HepG2 (cell line): ENCODE data around the gene ABCD1. TPM values are rescaled to one million over a fixed set of nuclear protein-coding genes. Genes with fewer than 3 reads are reported as not detected.

Source experiments
- ATAC-seq: fragments of 200-7000 bp; cut with Tn5 transposase; 3 replicates; pipeline ENCODE4 v1.9.1; 2020; ENCODE audit warnings: mild to moderate bottlenecking, moderate library complexity
- BruUV-seq: library from RNA; stranded (reverse); fragments of 400-500 nt; replicated peaks from 2 replicates; lab custom pipeline; 2021; lab: Mats Ljungman, UMichigan
- CTCF ChIA-PET: fragments of 300-600 bp; formaldehyde crosslinking; extraction: SDS; loops from one replicate; lab custom pipeline; 2021; ENCODE audit warnings: low total read pairs, inconsistent platforms, low intra/inter-chr PET ratio; lab: Yijun Ruan, JAX
- POLR2A ChIA-PET: fragments of 350-600 bp; sonication (Branson Sonifier 250); formaldehyde crosslinking; loops from one replicate; lab custom pipeline; 2020; ENCODE audit warnings: antibody characterized with exemption, inconsistent platforms; lab: Yijun Ruan, JAX
- DNase-seq: peaks from one replicate; pipeline ENCODE4 v3.0.0-alpha.2; 2015; ENCODE audit warnings: low spot score
- FAIRE-seq: peaks from 3 replicates; lab custom pipeline; 2011; peaks lifted over from hg19 to GRCh38; lab: Jason Lieb, UNC
- H2AFZ ChIP-seq: one replicate; pipeline ENCODE4 v1.6.1; 2011; ENCODE audit warnings: low read length, inconsistent platforms
- H3K27ac ChIP-seq: fragments of 300-600 bp; 3 replicates; pipeline ENCODE4 v1.8.0; 2011; ENCODE audit warnings: mixed run types, mild to moderate bottlenecking, mixed read lengths, low read length, inconsistent platforms; ENCODE audit not compliant: insufficient read depth; ENCODE audit errors: extremely low read length
- H3K27me3 ChIP-seq, 2 experiments: fragments of 200-600 bp in 1 of 2; 2 replicates in 1 of 2; 3 replicates in 1 of 2; pipeline versions ENCODE4 v1.6.0 to v1.8.0; 2011; ENCODE audit warnings: low read length in 2 of 2, mild to moderate bottlenecking in 2 of 2, moderate library complexity in 2 of 2, inconsistent platforms in 1 of 2; ENCODE audit not compliant: insufficient read depth in 2 of 2, control insufficient read depth in 1 of 2
- H3K36me3 ChIP-seq, 2 experiments: fragments of 200-600 bp in 1 of 2; replicated peaks in 1 of 2; 2 replicates in 1 of 2; 3 replicates in 1 of 2; pipeline versions ENCODE4 v1.5.1 to v1.8.0; 2011; ENCODE audit warnings: low read length in 2 of 2, inconsistent platforms in 1 of 2; ENCODE audit not compliant: insufficient read depth in 2 of 2, control insufficient read depth in 1 of 2
- H3K4me1 ChIP-seq: 2 replicates; pipeline ENCODE4 v1.5.1; 2012; ENCODE audit warnings: low read length, inconsistent platforms; ENCODE audit not compliant: insufficient read depth
- H3K4me2 ChIP-seq: 2 replicates; pipeline ENCODE4 v1.6.0; 2011; ENCODE audit warnings: low read depth, low read length, inconsistent platforms
- H3K4me3 ChIP-seq, 3 experiments: fragments of 200-600 bp in 1 of 3; sonication (generic), shearing (Covaris generic) in 1 of 3; replicated peaks in 1 of 3; 2 replicates each; pipeline ENCODE4 v1.5.1; 2011 to 2016; ENCODE audit warnings: low read length in 3 of 3, inconsistent platforms in 2 of 3, low read depth in 2 of 3, mild to moderate bottlenecking in 2 of 3, control low read depth in 1 of 3, mixed read lengths in 1 of 3; ENCODE audit not compliant: insufficient read depth in 1 of 3
- H3K79me2 ChIP-seq: one replicate; pipeline ENCODE4 v1.6.1; 2011; ENCODE audit warnings: low read length, inconsistent platforms; ENCODE audit not compliant: insufficient read depth
- H3K9ac ChIP-seq: 2 replicates; pipeline ENCODE4 v1.6.0; 2011; ENCODE audit warnings: mild to moderate bottlenecking, low read depth, low read length, inconsistent platforms; ENCODE audit not compliant: insufficient read depth
- H3K9me3 ChIP-seq: 2 replicates; pipeline ENCODE4 v1.5.1; 2012; ENCODE audit warnings: mild to moderate bottlenecking, low read length
- H4K20me1 ChIP-seq: 2 replicates; pipeline ENCODE4 v1.6.0; 2011; ENCODE audit warnings: inconsistent platforms, mild to moderate bottlenecking, low read length, moderate library complexity; ENCODE audit not compliant: insufficient read depth
- FOSL1 ChIP-seq: sonication (generic); formaldehyde crosslinking; IDR thresholded peaks from 2 replicates; pipeline ENCODE4 v1.9.0; 2021; ENCODE audit warnings: missing genetic modification reagents, borderline replicate concordance
- GABPB1 ChIP-seq: IDR thresholded peaks from 2 replicates; pipeline ENCODE4 v1.6.1; 2016; ENCODE audit warnings: mild to moderate bottlenecking, missing genetic modification reagents, moderate library complexity, missing compliant biosample characterization
- HDAC6 ChIP-seq: fragments of 200-600 bp; sonication (generic); IDR thresholded peaks from 2 replicates; pipeline ENCODE4 v1.7.0; 2017; ENCODE audit warnings: mild to moderate bottlenecking, antibody characterized with exemption, low read length, low read depth
- NFAT5 ChIP-seq: sonication (generic); formaldehyde crosslinking; IDR thresholded peaks from 2 replicates; pipeline ENCODE4 v1.4.0; 2020; ENCODE audit warnings: missing genetic modification reagents
- NR2C2 ChIP-seq: sonication (generic); formaldehyde crosslinking; IDR thresholded peaks from 2 replicates; pipeline ENCODE4 v1.4.0; 2020; ENCODE audit warnings: missing genetic modification reagents, mild to moderate bottlenecking, moderate library complexity, borderline replicate concordance
- WGBS: methylation state at CpG from one replicate; pipeline ENCODE4 v1.1.6; 2017; ENCODE audit warnings: low lambda C conversion rate; 5-methylcytosine and 5-hydroxymethylcytosine counted together
- in situ Hi-C: cut with HindIII; loops from 2 replicates; pipeline ENCODE4 v1.10.0; 2017; ENCODE audit warnings: low pct_unique_long_range_greater_than_20kb; ENCODE audit not compliant: extremely low pct_ligation_motif_present
- intact Hi-C: fragments of 100-400 bp; cut with micrococcal nuclease; formaldehyde crosslinking; loops from one replicate; pipeline ENCODE4 v1.10.0; 2022; ENCODE audit not compliant: unreplicated experiment
- polyA plus RNA-seq, 8 experiments: library from polyadenylated mRNA; depleted of rRNA in 3 of 8; stranded (reverse) in 7 of 8; unstranded in 1 of 8; fragments of >200 nt; fragmentation: Illumina TruSeq in 4 of 8; extraction: Trizol in 4 of 8; gene quantifications; 2 replicates each; pipeline versions ENCODE4 v1.2.1 to v1.2.3, GENCODE V29; 2011 to 2016; ENCODE audit warnings: low read depth in 4 of 8, missing spikeins in 1 of 8, mixed read lengths in 1 of 8; ENCODE audit not compliant: insufficient read depth in 1 of 8
- total RNA-seq, 5 experiments: library from RNA; depleted of rRNA; stranded (reverse); fragments of >200 nt; fragmentation: Illumina TruSeq; extraction: Trizol; gene quantifications; 2 replicates each; pipeline ENCODE4 v1.2.3, GENCODE V29; 2016; ENCODE audit warnings: low read depth in 1 of 5
- TF ChIP-seq, protein P1 (sequence below): IDR thresholded peaks from 2 replicates; pipeline ENCODE4 v1.6.1; 2012; ENCODE audit warnings: low read length, improper control_type of control experiment

ABCD1 gene
- total and polyA plus RNA-seq, 2 of the 13 experiments (the other 11 are each of a cell fraction or from before 2014, with no cell fraction given), result 11.4 to 15.9 TPM

DNA sequence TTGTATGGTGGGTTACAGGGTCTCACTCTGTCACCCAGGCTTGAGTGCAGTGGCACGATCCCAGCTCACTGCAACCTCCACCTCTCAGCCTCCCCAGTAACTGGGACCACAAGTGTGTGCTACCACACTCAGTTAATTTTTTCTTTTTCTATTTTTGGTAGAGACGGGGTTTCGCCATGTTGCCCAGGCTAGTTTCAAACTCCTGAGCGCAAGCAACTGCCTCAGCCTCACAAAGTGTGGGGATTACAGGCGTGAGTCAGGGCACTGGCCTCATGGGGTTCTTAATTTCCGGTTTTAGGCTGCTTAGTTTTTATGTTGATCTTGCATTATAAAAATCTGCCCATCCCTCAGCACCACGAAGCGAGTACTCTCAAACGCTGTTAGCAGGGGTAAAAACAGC lies 7.2 kb upstream of the ABCD1 start (continued):
- TF ChIP-seq NFAT5 (CRISPR knock-in tag), result no peak
- TF ChIP-seq FOSL1, result no peak
- TF ChIP-seq, protein P1, sequence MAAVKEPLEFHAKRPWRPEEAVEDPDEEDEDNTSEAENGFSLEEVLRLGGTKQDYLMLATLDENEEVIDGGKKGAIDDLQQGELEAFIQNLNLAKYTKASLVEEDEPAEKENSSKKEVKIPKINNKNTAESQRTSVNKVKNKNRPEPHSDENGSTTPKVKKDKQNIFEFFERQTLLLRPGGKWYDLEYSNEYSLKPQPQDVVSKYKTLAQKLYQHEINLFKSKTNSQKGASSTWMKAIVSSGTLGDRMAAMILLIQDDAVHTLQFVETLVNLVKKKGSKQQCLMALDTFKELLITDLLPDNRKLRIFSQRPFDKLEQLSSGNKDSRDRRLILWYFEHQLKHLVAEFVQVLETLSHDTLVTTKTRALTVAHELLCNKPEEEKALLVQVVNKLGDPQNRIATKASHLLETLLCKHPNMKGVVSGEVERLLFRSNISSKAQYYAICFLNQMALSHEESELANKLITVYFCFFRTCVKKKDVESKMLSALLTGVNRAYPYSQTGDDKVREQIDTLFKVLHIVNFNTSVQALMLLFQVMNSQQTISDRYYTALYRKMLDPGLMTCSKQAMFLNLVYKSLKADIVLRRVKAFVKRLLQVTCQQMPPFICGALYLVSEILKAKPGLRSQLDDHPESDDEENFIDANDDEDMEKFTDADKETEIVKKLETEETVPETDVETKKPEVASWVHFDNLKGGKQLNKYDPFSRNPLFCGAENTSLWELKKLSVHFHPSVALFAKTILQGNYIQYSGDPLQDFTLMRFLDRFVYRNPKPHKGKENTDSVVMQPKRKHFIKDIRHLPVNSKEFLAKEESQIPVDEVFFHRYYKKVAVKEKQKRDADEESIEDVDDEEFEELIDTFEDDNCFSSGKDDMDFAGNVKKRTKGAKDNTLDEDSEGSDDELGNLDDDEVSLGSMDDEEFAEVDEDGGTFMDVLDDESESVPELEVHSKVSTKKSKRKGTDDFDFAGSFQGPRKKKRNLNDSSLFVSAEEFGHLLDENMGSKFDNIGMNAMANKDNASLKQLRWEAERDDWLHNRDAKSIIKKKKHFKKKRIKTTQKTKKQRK, result no peak

DNA sequence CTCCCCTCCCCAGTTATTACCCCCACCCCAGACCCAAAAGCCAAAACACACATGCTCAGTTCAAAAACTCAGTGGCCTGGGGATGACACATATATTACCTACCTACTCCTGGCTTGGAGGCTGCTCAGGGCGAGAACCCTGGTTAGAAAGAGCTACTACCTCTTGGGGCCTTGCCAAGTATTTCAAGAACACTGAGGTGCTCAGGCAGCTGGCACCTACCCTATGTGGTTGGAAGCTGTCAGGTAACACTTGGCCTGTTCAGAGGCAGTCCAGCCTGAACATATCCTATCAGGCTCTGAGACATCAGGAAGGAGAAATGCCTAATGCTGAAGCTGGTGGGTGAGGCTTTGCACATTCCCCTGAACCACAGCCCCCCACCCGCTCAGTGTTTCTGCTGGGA lies 5.4 kb upstream of the ABCD1 start:
- FAIRE-seq, result no peak
- H3K36me3 ChIP-seq, result peaks cover 12 to 36% of the 10 kb centered on the region in 2 experiments; a peak in 4 of 5 replicates
- WGBS, result no CpG with 5 or more reads among the region's 2 CpGs

More for the DNA sequence above, 5.4 kb upstream of the ABCD1 start:
- Histone ChIP-seq H3K27ac (no peak overlapping the region), H3K9me3 (no peaks in the 10 kb centered on the region), H3K79me2 (peaks cover 31% of the 10 kb centered on the region), H2AFZ (no peak overlapping the region), H3K27me3 (no peaks in the 10 kb centered on the region), H3K9ac (no peak overlapping the region), H3K4me2 (no peak overlapping the region), H4K20me1 (peaks cover 19% of the 10 kb centered on the region; the same call in 1 of the 2 replicates), H3K4me1 (peaks cover 31% of the 10 kb centered on the region), H3K4me3 (no peak overlapping the region)
- CTCF ChIA-PET, result no interaction called here
- POLR2A ChIA-PET, result interaction anchor here (1.9 kb wide), 1 partner anchor 11 kb away, joined by 8 read pairs; no protein-coding TSS in a partner anchor
- intact Hi-C loops (no loop called here), in situ Hi-C loops (no loop called here)
- ATAC-seq (no peak), DNase-seq (no peak)
- no TSS peak for BruUV-seq
- TF ChIP-seq GABPB1 (no peak), NR2C2 (CRISPR knock-in tag) (no peak), HDAC6 (no peak)
